Activated T-cell treated with anti-CD3 and anti-CD28 coated beads, Interleukin-2, amount 50 U/mL, for 1 hour (primary cell): ENCODE data around the gene SHOC2.

Experiments used
- DNase-seq: peaks from one replicate; pipeline ENCODE4 v3.0.0-alpha.2; 2020

SHOC2 gene

DNA sequence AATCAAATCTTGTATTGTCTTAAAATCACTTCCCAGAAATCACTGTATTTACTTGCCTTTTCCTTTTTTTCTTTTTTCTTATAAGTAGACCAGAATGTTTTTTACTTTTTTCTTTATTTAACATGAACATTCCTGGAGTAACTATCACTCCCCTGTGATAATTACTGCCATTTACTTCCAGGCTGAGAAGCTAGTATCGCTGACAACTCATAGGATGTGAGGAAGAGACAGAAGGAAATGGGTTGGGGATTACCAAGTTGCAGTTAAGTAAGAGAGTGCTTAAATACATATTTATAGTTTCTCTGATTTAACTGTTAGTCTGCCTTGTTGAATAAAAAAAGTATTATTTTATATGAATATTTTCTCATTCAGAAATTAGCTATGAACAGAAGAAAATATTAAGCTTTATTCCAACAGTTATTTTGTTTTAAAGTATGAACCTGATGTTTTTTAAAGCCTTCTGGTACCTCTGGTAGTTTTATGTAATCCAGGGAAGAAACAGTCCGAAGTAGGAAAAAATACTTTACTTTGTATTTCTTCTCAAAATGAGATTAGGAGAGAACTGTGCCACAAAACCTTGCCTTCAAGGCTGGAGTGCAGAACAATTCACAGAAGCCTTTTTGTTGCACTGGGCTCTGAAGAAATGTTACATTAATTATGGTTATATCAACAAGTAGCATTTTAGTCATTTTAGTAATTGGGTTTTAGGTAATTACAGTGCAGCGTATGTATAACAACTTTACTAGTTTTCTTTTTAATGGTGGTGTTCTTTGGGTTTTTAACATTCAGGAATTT lies 72.8 kb downstream of the SHOC2 start:
- no peak for DNase-seq

DNA sequence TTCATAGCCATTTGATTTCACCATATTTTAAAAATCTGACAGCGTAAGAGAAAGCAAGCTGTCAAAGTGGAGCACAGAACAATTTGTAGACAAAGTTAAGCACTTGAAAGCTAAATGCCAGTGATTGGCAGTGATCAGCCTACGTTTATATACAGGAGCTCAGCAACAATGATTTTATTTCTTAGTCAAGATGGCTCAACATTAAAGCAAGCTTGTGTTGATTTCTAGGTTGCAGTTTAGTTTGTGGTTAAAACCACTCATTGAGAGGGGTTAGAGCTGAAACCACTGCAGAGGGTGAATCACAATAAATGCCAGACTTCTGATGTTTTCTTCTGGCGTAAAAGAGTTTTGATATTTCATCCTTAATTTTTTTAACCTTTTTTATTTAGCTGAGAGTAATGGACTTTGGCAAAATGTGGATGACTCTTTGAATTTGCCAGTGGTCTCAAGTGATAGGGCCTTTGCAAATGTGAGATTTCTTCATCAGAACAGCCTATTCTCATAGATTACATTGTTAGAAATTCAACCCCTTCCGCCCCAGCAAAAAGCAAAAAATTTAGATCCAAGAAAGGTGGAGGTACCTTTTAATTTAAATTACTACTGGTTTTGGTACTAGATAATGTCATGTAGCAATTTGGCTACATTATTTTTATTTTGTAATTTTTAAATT lies 73.8 kb downstream of the SHOC2 start:
- no peak for DNase-seq

DNA sequence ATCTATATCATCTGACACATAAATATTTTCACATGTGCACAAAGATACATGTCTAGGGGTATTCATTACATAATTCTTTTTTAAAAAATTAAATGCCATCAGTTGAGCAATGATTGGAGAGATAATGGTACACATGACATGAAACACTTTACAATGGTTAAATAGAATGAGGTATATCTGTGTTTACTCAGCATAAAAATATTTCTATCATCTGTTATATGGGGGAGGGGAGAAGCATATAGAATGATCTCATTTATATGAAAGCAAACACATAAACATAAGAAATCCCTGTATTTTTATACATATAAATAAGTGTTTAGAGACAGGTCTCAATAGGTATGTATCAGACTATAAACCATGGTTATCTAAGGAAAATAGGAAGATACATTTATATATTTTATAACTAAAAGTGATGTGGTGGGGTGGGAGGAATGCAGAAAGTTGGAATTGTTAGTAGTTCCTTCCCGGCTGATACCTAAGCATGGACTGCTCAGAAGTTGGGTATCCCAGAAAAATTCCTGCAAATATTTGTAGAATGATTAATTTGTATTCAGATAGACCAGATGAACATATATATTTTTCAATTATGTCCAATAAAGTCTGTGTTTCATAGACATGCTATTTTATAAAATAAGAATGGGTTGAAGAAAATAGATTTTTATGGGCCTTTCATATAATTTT lies 75.1 kb downstream of the SHOC2 start:
- DNase-seq, result no peak

DNA sequence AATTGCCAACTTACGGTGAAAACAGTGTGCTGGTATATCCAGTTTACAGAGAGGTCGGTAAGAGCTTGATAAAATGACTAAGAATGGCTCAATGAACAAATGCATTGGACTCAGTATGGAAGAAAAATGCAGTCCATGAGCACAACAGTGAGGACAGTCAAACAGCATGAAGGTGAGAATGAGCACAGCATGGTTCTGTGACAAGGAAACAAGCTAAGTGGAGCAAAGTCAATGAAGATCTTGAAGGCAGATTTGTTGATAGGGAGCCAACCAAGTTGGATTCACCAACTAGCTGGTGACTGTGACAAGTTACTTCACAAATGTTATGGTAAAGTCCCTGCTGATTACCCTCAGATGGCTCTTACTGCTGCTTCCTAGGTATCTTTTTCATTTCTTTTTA lies 75.9 kb downstream of the SHOC2 start:
- no peak for DNase-seq

DNA sequence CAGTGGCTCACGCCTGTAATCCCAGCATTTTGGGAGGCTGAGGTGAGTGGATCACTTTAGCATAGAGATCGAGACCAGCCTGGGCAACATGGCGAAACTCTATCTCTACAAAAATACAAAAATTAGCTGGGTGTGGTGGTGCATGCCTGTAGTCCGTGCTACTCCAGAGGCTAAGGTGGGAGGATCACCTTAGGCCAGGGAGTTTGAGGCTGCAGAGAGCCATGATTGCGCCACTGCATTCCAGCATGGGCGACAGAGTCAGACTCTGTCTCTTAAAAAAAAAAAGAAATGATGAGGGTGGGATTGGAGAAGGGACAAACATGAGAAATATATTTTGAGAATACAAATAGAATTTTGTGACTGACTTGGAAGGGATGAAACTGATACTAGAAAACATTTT lies 76.9 kb downstream of the SHOC2 start:
- DNase-seq, result no peak

DNA sequence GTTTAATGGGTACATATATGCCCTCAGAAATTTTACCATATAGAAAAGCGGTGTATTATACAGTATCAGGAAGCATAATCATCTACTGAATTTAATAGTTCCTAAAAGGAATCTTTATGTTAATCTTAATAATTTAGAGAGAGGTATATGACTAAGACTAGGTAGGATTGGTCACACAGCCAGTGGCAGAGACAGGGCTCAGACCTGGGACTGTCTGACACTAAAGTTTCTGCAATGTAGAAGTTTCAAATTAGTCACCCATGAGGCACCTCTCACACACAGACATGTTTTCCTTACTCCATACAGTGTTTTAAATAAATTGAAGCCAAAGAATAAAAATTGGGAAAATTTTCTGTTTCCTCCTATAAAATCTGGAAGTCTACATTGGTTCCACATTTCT lies 84.6 kb downstream of the SHOC2 start:
- DNase-seq, result no peak

DNA sequence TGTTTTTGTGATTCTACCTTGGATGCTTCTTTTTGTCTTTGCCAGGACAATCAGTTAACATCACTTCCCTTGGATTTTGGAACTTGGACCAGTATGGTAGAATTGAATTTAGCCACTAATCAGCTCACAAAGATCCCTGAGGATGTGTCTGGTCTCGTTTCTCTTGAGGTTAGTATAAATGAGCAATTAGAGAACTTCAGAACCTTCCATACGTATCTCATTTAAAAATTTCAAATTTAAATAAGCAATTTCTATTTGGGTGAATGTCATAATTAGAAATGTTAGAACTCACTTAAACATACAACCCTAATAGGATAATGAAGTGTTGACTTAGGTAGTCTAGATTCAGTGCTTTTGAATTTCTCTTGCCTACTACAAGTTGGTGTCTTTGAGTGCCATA lies 88.1 kb downstream of the SHOC2 start:
- no peak for DNase-seq

DNA sequence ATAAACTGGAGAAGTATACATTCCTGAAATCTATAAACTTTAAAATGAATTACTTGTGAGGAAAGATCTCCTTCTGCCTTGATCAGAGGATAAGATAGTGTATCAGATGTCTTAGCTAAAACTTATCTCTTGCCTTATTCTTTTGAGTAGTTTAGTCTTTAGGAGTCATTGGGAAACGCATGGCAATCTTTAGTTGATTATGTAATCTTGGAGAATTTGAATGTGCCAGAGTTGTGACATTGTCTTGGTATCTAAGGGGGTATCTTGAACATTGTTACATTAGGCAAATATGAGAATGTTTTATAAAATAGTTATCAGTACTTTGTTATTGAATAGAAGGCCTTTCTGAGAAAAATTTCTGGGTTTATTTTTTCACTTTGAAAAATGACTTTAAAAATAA lies 95.8 kb downstream of the SHOC2 start:
- DNase-seq, result no peak

DNA sequence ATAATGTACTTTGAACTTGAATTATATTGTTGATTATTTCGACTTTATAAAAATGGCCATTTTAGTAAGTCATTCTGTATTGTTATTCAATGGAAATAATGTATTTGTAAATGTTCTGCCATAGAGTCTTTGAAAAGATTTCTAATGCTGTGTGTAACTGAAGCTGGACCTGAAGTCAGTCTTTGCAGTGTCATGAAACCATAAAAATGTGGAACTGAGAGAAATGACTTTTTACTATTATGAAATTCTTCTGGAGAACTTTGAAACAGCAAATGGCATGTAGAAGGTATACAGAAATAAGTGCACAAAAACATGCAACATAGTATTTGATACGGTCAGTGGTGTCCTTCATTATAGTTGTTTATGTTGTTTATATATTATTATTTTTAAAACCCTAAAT lies 97.7 kb downstream of the SHOC2 start:
- DNase-seq, result no peak

DNA sequence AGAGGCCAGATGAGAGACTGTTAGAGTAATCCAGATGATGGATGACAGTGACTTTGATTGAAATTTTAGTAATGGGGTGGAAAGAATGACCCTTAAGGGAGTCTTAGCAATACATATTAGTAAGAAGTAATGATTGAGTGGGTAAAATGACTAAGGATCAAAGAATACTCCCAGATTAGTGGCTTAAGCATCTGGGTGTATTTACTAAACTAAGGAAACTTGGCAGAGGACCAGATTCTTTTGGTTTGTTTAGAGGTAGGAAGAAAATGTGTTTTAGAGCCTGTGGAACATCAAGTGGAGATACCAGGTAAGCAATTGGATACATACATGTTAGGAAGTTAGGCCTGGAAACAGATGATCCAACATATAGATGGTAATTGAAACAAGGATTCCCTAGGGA lies 98.6 kb downstream of the SHOC2 start:
- no peak for DNase-seq

DNA sequence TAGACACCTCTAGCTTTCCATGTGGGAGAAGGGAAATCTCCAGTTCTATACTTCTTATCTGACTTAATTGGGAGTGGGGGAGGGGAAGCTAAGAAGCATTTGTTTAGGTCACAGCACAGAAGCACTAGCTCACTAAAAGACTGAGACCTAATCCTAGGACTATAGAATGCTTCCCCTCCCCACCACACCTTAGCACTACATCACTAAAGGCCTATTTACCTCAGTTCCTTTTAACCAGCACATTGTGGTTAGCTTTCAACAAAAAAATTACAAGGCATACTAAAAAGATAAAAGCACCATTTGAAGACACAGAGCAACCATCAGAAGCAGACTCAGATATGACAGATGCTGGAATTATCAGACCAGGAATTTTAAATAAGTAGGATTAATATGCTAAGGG lies 103.7 kb downstream of the SHOC2 start:
- DNase-seq, result no peak

DNA sequence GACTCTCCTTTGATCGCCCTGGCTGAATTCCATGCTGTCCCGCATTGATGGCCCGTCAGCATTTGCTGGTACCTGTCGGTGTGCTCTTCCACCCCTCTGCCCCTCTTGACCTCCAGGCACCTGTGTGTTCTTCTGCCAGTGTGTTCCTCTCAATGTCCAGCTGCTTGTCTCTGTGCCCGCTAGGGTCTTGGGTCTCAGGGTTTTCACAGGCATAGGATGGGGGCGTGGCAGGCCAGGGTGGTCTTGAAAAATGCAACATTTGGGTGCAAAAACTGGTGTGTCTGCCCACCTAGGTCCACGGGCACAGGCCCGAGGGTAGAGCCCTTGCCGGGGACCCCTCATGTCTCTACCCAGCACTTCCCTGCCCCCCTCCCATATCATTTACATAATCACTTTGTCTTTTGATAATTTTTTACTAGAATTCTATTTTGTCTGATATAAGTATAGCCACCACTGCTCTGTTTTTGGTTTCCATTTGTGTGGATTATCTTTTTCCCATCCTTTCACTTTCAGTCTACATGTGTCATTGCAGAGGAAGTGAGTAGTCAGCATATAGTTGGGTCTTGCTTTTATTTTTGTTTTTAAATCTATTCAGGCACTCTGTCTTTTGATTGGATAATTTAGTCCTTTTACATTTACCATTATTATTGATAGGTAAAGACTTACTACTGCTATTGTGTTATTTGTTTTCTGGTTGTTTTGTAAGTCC lies 110.8 kb downstream of the SHOC2 start:
- DNase-seq, result no peak

DNA sequence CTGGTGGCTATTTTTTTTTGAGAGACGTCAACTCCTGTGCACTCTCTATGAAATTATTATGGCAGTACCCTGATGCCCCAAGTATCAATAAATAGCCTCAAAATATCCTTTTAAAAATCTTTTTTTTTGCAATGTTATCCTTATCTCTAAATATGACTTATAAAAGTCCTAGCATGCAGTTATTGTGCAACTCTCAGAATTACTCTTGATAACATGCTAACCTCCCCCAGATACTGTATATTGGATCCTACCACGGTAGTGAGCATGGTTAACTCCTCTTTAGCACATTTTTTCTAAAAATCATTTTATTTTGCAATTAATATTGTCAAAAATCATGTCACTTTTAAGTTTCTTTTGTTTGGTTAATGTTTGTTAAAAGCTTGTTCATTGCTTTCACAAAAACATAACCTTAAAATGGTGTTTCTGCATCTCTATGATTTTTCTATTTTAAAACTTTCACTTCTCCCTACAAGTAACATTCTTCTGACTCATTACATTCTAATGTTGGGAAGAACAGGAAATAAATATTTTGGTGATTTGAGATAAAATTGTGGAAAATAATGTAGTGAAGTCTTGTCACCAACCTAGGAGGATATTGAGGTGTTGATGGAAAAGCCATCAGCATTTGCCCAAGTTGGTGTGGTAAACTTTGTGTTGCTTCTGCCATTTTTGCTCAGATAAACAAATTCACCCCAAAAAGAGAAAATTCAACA lies 115.3 kb downstream of the SHOC2 start:
- no peak for DNase-seq

DNA sequence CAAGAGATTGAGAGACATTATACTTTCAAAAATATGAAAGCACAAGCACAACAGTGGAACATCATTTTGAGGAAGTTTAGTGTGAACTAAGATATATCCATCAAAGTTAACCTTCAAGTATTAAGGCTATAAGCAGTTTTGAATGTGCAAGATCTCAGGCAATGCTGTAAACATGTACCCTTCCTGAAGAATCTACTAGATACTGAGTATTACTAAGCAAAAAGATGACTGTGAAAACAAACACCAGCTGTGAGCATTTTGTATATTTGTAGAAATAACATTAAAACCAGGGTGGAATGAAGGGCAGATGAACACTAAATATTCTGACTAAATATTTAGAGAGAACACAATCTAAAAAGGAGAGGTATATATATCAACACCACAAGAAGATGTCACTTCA lies 116.1 kb downstream of the SHOC2 start:
- no peak for DNase-seq

DNA sequence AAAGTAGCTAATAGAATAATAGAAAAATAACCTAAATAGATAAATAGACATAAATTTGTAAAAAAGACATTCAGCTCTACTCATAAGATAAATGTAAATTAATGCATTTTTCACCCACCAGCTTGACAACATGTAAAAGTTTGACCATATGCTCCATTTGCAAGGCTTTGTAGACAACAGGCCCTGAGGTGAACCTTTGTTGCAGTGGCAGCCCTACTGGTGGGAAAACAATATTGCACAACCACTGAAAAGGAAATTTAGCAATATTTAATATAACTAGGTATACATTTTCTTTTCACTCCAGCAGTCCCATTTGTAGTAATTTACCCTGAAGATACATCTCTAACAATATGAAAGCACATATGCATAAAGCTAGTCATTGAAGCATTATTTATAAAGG lies 118.5 kb downstream of the SHOC2 start:
- no peak for DNase-seq

DNA sequence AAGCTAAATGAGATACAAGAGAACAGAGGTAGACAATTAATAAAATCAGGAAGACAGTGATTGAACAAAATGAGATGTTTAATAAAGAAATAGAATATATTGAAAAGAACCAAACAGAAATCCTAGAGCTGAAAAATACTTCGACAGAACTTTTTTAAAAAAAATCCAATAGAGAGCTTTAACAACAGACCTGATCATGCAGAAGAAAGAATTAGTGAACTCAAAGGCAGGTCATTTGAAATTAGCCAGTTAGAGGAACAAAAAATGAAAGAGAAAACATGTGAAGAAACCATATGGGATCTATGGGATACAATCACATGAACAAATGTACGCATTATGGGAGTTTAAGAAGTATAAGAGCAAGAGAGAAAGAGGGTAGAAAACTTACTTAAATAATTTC lies 120.1 kb downstream of the SHOC2 start:
- DNase-seq, result no peak

DNA sequence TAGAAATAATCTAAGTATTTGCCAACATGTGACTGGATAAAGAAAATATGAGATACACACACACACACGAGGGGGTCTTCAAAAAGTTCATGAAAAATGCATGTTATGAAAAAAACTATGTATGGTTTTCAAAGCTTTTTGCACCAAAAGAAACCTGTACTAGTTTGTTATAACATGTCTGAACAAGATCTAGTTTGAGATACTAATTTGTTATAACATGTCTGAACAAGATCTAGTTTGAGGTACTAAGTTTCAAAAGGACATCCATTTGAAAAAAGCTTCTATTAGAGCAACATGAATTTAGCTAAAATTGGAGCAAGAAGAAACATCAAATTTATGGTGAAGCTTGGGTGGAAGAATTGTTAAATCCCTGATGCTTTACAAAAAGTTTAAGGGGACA lies 137.6 kb downstream of the SHOC2 start:
- DNase-seq, result no peak
